Endothelial cell of umbilical vein (primary cell): ENCODE data around the gene APLP2. TPM values are rescaled to one million over a fixed set of nuclear protein-coding genes. Genes with fewer than 3 reads are reported as not detected.

Experiments used
- BruUV-seq: library from RNA; stranded (reverse); fragments of 400-500 nt; replicated peaks from 2 replicates; lab custom pipeline; 2021; lab: Mats Ljungman, UMichigan
- CTCF ChIA-PET: fragments of 300-600, 350-600 bp; sonication (Branson Sonifier 250); formaldehyde crosslinking; loops from one replicate; lab custom pipeline; 2021; ENCODE audit warnings: antibody characterized with exemption, inconsistent platforms; lab: Charles Lee
- POLR2A ChIA-PET: fragments of 300-600, 350-600 bp; sonication (Branson Sonifier 250); formaldehyde crosslinking; loops from one replicate; lab custom pipeline; 2021; ENCODE audit warnings: antibody characterized with exemption, inconsistent platforms; lab: Charles Lee
- DNase-seq: peaks from one replicate; pipeline ENCODE4 v3.0.0-alpha.2; 2011; ENCODE audit warnings: low read depth, low spot score
- FAIRE-seq: peaks from 2 replicates; lab custom pipeline; 2011; peaks lifted over from hg19 to GRCh38; lab: Jason Lieb, UNC
- H2AFZ ChIP-seq: 2 replicates; pipeline ENCODE4 v1.6.0; 2012; ENCODE audit warnings: low read depth, low read length, control low read depth, inconsistent platforms
- H3K27ac ChIP-seq: 2 replicates; pipeline ENCODE4 v1.5.1; 2011; ENCODE audit warnings: low read depth, mild to moderate bottlenecking, control low read depth, low read length, moderate library complexity; ENCODE audit not compliant: insufficient read depth
- H3K27me3 ChIP-seq, 2 experiments: 2 replicates each; pipeline versions ENCODE4 v1.6.0 to v1.6.1; 2011; ENCODE audit warnings: low read length in 2 of 2, mixed read lengths in 1 of 2; ENCODE audit not compliant: control insufficient read depth in 2 of 2, insufficient read depth in 2 of 2
- H3K36me3 ChIP-seq, 2 experiments: 2 replicates in 1 of 2; 3 replicates in 1 of 2; pipeline ENCODE4 v1.5.1; 2011; ENCODE audit warnings: low read length in 2 of 2, mild to moderate bottlenecking in 1 of 2, moderate library complexity in 1 of 2; ENCODE audit not compliant: control insufficient read depth in 2 of 2, insufficient read depth in 2 of 2; ENCODE audit errors: extremely low read depth in 1 of 2
- H3K4me1 ChIP-seq: 3 replicates; pipeline ENCODE4 v1.5.1; 2011; ENCODE audit warnings: mild to moderate bottlenecking, low read length; ENCODE audit not compliant: control insufficient read depth, insufficient read depth; ENCODE audit errors: extremely low read depth
- H3K4me2 ChIP-seq: 2 replicates; pipeline ENCODE4 v1.6.1; 2011; ENCODE audit warnings: low read length, control low read depth, mixed read lengths; ENCODE audit not compliant: insufficient read depth
- H3K4me3 ChIP-seq, 3 experiments: fragments of 200-600 bp in 1 of 3; sonication (generic), shearing (Covaris generic) in 1 of 3; replicated peaks in 1 of 3; 2 replicates each; pipeline ENCODE4 v1.5.1; 2011 to 2016; ENCODE audit warnings: control low read depth in 3 of 3, low read length in 3 of 3, mild to moderate bottlenecking in 2 of 3, inconsistent platforms in 1 of 3, low read depth in 1 of 3, moderate library complexity in 1 of 3; ENCODE audit not compliant: insufficient read depth in 1 of 3
- H3K79me2 ChIP-seq: 2 replicates; pipeline ENCODE4 v1.6.0; 2012; ENCODE audit warnings: low read length, inconsistent platforms; ENCODE audit not compliant: control insufficient read depth, insufficient read depth
- H3K9ac ChIP-seq: replicated peaks from 2 replicates; pipeline ENCODE3; 2011; ENCODE audit warnings: low read length, control low read depth; ENCODE audit not compliant: insufficient read depth; ENCODE audit errors: extremely low read depth
- H3K9me1 ChIP-seq: replicated peaks from 3 replicates; pipeline ENCODE4 v1.6.0; 2011; ENCODE audit warnings: mild to moderate bottlenecking, low read length; ENCODE audit not compliant: control insufficient read depth, insufficient read depth; ENCODE audit errors: extremely low read depth
- H3K9me3 ChIP-seq: replicated peaks from 2 replicates; pipeline ENCODE4 v1.5.1; 2012; ENCODE audit warnings: low read length, inconsistent platforms; ENCODE audit not compliant: control insufficient read depth, insufficient read depth
- H4K20me1 ChIP-seq: replicated peaks from 2 replicates; pipeline ENCODE3; 2011; ENCODE audit warnings: mild to moderate bottlenecking, low read length; ENCODE audit not compliant: control insufficient read depth, insufficient read depth; ENCODE audit errors: extremely low read depth
- EZH2 ChIP-seq: IDR thresholded peaks from 2 replicates; pipeline ENCODE4 v1.6.1; 2012; ENCODE audit warnings: borderline replicate concordance, low read depth, mild to moderate bottlenecking, moderate library complexity, low read length, inconsistent platforms; ENCODE audit not compliant: severe bottlenecking
- FOS ChIP-seq: IDR thresholded peaks from 2 replicates; pipeline ENCODE4 v1.6.1; 2011; ENCODE audit warnings: mild to moderate bottlenecking, low read length, moderate library complexity, borderline replicate concordance; ENCODE audit not compliant: insufficient read depth
- GATA2 ChIP-seq: IDR thresholded peaks from 2 replicates; pipeline ENCODE4 v1.7.0; 2011; ENCODE audit warnings: low read depth, mild to moderate bottlenecking, moderate library complexity, mixed read lengths, low read length; ENCODE audit not compliant: insufficient read length, insufficient read depth
- JUN ChIP-seq: IDR thresholded peaks from 2 replicates; pipeline ENCODE4 v1.6.1; 2011; ENCODE audit warnings: borderline replicate concordance, low read depth; ENCODE audit not compliant: insufficient read length, insufficient read depth
- MYC ChIP-seq: IDR thresholded peaks from one replicate; pipeline ENCODE4 v1.6.1; 2011; ENCODE audit warnings: mild to moderate bottlenecking, low read depth, low read length
- POLR2A ChIP-seq: IDR thresholded peaks from 2 replicates; pipeline ENCODE4 v1.6.1; 2012; ENCODE audit warnings: low read depth, mild to moderate bottlenecking, control low read depth, low read length
- POLR2AphosphoS5 ChIP-seq: IDR thresholded peaks from 2 replicates; pipeline ENCODE4 v1.6.1; 2012; ENCODE audit warnings: low read depth, mild to moderate bottlenecking, control low read depth, low read length, moderate library complexity; ENCODE audit not compliant: insufficient read depth
- dilution Hi-C: fragments of 300-500 bp; cut with MboI; formaldehyde crosslinking; loops from one replicate; pipeline ENCODE4 v1.15.0; 2019; ENCODE audit warnings: low sequenced_read_pairs; ENCODE audit not compliant: extremely low pct_ligation_motif_present
- intact Hi-C: fragments of 100-400 bp; cut with micrococcal nuclease; formaldehyde crosslinking; loops from one replicate; pipeline ENCODE4 v1.10.0; 2022
- polyA plus RNA-seq, 4 experiments: library from polyadenylated mRNA; depleted of rRNA in 3 of 4; stranded (reverse) in 3 of 4; unstranded in 1 of 4; fragments of >200 nt; gene quantifications; 2 replicates each; pipeline versions ENCODE4 v1.2.1 to v1.2.3, GENCODE V29; 2011 to 2012; ENCODE audit warnings: missing spikeins in 1 of 4
- total RNA-seq: library from RNA; stranded (reverse); gene quantifications from 2 replicates; pipeline ENCODE4 v1.2.3, GENCODE V29; 2021
- TF ChIP-seq, protein P1 (sequence below), 2 donors: IDR thresholded peaks; 1 replicate in 1 of 2; 2 replicates in 1 of 2; pipeline ENCODE4 v1.5.1; 2011; ENCODE audit warnings: low read length in 2 of 2, mild to moderate bottlenecking in 2 of 2, moderate library complexity in 2 of 2, control low read depth in 1 of 2, inconsistent platforms in 1 of 2, low read depth in 1 of 2; ENCODE audit not compliant: insufficient read depth in 1 of 2; ENCODE audit errors: extremely low read depth in 1 of 2
- TF ChIP-seq, protein P2 (sequence below): IDR thresholded peaks from 2 replicates; pipeline ENCODE4 v1.6.1; 2011; ENCODE audit not compliant: insufficient read depth, insufficient read length

The APLP2 gene
- total and polyA plus RNA-seq, 2 donors (not counting 3 experiments of a cell fraction or from before 2014, with no cell fraction given): 493 to 543 TPM

DNA sequence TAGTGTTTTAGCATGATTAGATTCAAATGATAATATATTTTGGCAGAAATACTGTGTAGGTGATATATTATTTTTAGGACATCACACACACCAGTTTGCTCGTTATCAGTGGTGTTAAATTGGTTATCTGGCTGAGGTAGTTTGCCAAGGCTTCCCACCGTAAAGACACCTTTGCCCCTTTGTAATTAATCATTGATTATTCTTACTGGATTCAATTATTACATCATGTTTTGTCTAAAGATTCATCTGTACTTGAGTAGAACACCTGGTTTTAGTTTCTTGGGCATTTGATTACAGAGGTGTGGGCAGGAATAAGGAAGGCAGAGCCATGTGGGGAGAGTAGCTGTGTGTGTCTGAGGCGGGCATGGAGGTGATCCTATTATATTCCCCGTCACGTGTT is 50.4 kb downstream of the APLP2 start:
- ChIA-PET POLR2A (no interaction called here), CTCF (no interaction called here)
- Histone ChIP-seq H3K9ac (no peak overlapping the region), H3K9me1 (no peaks in the 10 kb centered on the region), H3K79me2 (peaks cover 64% of the 10 kb centered on the region), H3K4me1 (peaks cover 69% of the 10 kb centered on the region), H4K20me1 (no peaks in the 10 kb centered on the region), H3K9me3 (no peaks in the 10 kb centered on the region), H2AFZ (no peak overlapping the region), H3K4me3 (no peak overlapping the region), H3K27ac (peak overlapping the region; percentile 84), H3K36me3 (peaks cover 8 to 10% of the 10 kb centered on the region in 2 experiments), H3K4me2 (no peak overlapping the region), H3K27me3 (no peaks in the 10 kb centered on the region)
- TF ChIP-seq, protein P1, sequence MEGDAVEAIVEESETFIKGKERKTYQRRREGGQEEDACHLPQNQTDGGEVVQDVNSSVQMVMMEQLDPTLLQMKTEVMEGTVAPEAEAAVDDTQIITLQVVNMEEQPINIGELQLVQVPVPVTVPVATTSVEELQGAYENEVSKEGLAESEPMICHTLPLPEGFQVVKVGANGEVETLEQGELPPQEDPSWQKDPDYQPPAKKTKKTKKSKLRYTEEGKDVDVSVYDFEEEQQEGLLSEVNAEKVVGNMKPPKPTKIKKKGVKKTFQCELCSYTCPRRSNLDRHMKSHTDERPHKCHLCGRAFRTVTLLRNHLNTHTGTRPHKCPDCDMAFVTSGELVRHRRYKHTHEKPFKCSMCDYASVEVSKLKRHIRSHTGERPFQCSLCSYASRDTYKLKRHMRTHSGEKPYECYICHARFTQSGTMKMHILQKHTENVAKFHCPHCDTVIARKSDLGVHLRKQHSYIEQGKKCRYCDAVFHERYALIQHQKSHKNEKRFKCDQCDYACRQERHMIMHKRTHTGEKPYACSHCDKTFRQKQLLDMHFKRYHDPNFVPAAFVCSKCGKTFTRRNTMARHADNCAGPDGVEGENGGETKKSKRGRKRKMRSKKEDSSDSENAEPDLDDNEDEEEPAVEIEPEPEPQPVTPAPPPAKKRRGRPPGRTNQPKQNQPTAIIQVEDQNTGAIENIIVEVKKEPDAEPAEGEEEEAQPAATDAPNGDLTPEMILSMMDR (IDR thresholded peaks at IDR 0.05; ENCODE audit: extremely low read depth in 1 of 2, insufficient read depth in 1 of 2, low read depth in 1 of 2, low read length in 2 of 2): no peak
- TF ChIP-seq JUN (no peak), GATA2 (no peak), MYC (no peak), EZH2 (no peak), POLR2A (no peak), FOS (no peak), POLR2AphosphoS5 (no peak)
- TF ChIP-seq, protein P2, sequence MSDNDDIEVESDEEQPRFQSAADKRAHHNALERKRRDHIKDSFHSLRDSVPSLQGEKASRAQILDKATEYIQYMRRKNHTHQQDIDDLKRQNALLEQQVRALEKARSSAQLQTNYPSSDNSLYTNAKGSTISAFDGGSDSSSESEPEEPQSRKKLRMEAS: no peak
- FAIRE-seq (no peak), DNase-seq (no peak)
- no TSS peak for BruUV-seq
- intact Hi-C loops: no loop called here
- dilution Hi-C loops: no loop called here
